DND-41 (cell line): ENCODE results near the gene ADCY10.

ENCODE experiments used
- EZH2 ChIP-seq: IDR thresholded peaks from 3 replicates; pipeline ENCODE4 v1.6.1; 2012; ENCODE audit warnings: borderline replicate concordance, low read depth, mild to moderate bottlenecking, moderate library complexity, low read length, inconsistent platforms; ENCODE audit not compliant: severe bottlenecking
- TF ChIP-seq, protein P1 (sequence below): IDR thresholded peaks from 2 replicates; pipeline ENCODE4 v1.5.1; 2012; ENCODE audit warnings: borderline replicate concordance, low read length, moderate library complexity, mild to moderate bottlenecking; ENCODE audit not compliant: poor library complexity, severe bottlenecking; ENCODE audit errors: extremely low read depth

DNA sequence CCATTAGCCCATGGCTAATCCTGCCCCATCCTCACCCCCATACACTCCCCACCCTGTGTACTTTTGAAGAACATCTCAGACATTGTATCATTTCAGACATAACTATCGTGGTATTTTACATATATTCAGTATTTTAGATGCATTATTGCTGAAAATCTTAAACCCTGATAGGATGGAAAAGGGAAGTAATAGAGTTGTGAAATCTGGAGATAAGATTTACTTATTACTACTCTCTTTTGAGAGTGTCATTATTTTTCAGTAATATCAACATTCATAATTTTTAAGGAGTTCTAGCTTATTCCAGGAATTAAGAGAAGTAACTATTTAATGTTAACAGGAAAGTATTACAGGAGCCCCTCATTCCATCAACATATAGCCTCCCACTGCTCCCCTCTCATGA, 34.4 kb downstream of the ADCY10 start:
- TF ChIP-seq EZH2: no peak
- TF ChIP-seq, protein P1, sequence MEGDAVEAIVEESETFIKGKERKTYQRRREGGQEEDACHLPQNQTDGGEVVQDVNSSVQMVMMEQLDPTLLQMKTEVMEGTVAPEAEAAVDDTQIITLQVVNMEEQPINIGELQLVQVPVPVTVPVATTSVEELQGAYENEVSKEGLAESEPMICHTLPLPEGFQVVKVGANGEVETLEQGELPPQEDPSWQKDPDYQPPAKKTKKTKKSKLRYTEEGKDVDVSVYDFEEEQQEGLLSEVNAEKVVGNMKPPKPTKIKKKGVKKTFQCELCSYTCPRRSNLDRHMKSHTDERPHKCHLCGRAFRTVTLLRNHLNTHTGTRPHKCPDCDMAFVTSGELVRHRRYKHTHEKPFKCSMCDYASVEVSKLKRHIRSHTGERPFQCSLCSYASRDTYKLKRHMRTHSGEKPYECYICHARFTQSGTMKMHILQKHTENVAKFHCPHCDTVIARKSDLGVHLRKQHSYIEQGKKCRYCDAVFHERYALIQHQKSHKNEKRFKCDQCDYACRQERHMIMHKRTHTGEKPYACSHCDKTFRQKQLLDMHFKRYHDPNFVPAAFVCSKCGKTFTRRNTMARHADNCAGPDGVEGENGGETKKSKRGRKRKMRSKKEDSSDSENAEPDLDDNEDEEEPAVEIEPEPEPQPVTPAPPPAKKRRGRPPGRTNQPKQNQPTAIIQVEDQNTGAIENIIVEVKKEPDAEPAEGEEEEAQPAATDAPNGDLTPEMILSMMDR: no peak
